NB4 (cell line): Measurements from ENCODE around the gene PIP5K1C.

Source experiments
- DNase-seq: peaks from one replicate; pipeline ENCODE4 v3.0.0; 2010; ENCODE audit warnings: low read depth
- H3K4me3 ChIP-seq: one replicate; pipeline ENCODE4 v1.5.1; 2011; ENCODE audit warnings: mild to moderate bottlenecking, low read depth, low read length, moderate library complexity
- MYC ChIP-seq: IDR thresholded peaks from 2 replicates; pipeline ENCODE4 v1.6.1; 2011; ENCODE audit warnings: low read depth, low read length
- POLR2A ChIP-seq: IDR thresholded peaks from 2 replicates; pipeline ENCODE4 v1.6.1; 2011; ENCODE audit warnings: mild to moderate bottlenecking; ENCODE audit not compliant: insufficient read length; ENCODE audit errors: extremely low read depth
- TF ChIP-seq, protein P1 (sequence below): IDR thresholded peaks from one replicate; pipeline ENCODE4 v1.5.1; 2012; ENCODE audit warnings: low read depth, low read length
- TF ChIP-seq, protein P2 (sequence below): IDR thresholded peaks from 2 replicates; pipeline ENCODE4 v1.6.1; 2011; ENCODE audit warnings: low read depth, low read length

Gene PIP5K1C

DNA sequence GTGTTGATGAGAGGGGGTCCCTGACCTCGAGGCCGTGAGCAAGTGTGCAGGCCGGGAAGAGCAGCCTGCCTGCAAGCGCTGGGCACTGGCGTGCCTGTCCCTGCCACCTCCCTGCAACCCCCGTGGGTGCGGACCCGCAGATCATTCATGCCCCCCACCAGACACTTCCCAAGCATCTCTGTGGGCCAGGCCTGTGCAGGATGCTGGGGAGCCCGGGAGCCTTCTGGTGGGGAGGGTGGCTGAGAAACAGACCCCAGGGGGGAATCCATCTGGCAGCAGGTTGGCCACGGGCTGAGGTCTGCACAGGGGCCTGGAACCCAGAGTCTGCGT, 55.2 kb downstream of the PIP5K1C start:
- TF ChIP-seq, protein P1, sequence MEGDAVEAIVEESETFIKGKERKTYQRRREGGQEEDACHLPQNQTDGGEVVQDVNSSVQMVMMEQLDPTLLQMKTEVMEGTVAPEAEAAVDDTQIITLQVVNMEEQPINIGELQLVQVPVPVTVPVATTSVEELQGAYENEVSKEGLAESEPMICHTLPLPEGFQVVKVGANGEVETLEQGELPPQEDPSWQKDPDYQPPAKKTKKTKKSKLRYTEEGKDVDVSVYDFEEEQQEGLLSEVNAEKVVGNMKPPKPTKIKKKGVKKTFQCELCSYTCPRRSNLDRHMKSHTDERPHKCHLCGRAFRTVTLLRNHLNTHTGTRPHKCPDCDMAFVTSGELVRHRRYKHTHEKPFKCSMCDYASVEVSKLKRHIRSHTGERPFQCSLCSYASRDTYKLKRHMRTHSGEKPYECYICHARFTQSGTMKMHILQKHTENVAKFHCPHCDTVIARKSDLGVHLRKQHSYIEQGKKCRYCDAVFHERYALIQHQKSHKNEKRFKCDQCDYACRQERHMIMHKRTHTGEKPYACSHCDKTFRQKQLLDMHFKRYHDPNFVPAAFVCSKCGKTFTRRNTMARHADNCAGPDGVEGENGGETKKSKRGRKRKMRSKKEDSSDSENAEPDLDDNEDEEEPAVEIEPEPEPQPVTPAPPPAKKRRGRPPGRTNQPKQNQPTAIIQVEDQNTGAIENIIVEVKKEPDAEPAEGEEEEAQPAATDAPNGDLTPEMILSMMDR = no peak
- no peak for TF ChIP-seq MYC
- TF ChIP-seq, protein P2, sequence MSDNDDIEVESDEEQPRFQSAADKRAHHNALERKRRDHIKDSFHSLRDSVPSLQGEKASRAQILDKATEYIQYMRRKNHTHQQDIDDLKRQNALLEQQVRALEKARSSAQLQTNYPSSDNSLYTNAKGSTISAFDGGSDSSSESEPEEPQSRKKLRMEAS = no peak
- no peak for DNase-seq
- H3K4me3 ChIP-seq = no peak overlapping the region

DNA sequence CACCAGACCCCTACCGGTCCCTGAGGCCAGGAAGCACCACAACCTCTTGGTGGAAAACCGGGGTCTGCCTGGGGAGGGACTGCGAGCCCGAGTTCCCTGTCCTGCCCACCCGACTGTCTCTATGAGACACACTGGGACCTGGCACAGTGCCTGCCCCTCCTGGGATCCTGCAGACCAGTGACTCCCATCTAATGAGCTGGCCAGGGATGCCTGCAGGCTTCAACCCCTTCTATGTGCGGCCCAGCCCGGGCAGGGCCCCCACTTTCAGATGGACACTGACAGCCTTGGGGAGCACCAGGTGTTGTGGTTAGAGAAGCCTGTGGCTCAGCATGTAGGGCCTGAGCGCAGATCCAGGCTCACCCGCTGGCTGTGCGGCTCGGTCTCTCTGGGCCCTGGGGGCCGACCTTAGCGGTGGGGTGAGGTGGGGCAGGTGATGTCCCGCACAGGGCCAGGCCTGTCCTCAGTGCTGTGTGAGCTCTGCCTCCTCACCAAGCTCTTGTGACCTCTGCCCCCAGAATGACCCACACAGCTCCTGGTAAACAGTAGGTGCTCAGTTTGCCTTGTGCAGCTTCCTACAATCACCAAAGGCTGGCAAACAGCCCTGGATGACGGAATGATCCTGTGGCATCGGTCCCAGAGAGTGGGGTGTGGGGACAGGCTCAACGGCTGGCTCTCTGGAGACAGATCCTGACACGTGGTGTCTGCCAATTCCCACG, 55.8 kb downstream of the PIP5K1C start:
- TF ChIP-seq POLR2A = no peak
- H3K4me3 ChIP-seq = no peak overlapping the region
- DNase-seq = no peak

DNA sequence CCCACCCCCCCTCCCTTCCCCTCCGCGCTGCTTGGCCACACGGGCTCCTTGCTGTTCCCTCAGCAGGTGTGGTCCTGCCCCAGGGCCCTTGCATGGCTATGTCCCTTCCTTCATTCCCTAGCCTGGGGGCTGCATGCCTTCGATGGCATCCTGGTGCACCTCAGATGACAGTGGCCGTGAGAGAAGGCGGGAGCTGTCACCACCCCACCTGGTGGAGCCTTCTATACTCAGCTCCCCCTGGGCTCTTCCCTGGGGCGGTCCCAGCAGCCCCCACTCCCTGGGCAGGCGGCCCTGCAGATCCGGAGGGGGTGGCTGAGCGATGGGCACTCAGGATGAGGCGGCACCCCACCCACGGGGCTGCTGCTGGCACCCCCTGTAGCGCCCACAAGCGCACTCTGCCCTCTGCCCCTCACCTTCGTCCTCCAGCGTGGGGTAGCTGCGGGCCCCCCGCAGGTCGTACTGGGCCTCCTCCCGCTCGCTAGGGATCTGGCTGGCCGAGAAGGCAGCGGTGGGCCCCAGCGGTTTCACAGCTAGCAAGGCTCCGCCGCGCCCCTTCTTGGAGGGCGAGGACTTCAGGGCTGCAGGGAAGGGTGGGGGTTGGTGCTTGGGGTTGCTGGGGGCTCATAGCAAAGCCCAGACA, 56.5 kb downstream of the PIP5K1C start:
- no peak for TF ChIP-seq POLR2A
- TF ChIP-seq, protein P1 = no peak
- TF ChIP-seq, protein P2 = no peak
- TF ChIP-seq MYC = no peak
- H3K4me3 ChIP-seq = no peak overlapping the region
- no peak for DNase-seq

DNA sequence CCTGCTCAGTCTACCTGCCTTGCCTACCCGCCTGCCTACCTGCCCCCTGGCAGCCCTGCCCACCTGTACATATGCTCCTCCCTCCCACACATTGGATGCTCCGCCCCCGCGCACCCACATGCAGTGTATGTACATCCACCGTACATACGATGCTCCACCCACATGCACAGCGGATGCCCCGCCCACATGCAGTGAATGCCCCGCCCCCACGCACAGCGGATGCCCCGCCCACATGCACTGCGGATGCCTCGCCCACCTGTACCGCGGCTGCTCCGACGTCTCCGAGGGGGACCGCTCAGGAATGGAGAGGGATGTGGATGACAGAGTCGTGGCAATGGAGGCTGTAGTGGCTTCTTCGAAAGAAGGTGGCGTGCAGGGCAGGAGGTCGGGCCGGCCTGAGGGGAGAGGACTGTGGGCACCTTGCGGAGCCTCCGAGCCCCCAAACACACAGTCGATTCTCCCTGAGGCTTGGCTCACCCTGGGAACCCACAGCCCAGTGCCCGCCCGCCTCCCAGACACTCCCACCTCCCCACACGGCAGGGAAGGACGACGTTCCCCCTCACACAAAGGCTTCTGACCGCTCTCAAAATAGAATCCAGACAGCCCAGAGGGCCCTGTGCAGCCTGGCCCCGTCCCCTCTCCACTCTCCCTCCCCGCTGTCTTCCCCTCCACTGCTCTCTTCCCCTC, 57.1 kb downstream of the PIP5K1C start:
- TF ChIP-seq, protein P2 = no peak
- no peak for TF ChIP-seq POLR2A
- no peak for DNase-seq
- no peak overlapping the region for H3K4me3 ChIP-seq

DNA sequence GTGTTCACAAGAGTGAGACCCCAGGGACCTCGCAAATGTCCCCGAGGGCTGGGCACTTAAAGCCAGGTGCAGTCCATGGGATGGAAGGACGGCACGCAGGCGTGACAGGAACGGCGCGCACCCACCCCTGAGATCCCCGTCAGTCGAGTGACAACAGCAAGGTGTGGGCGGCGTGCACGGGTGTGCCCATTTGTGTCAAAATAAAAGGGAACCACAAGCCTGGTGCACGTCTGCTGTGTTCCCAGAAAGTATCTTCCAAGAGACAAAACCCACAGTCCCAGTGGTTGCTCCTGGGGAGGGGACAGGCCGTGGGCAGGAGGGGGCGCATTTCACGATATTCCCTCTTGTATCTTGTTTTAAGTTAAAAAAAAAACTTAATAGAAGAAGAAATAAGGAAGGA, 58.0 kb downstream of the PIP5K1C start:
- TF ChIP-seq, protein P2 = no peak
- TF ChIP-seq, protein P1 = no peak
- no peak for TF ChIP-seq POLR2A
- no peak for TF ChIP-seq MYC
- DNase-seq = no peak
- no peak overlapping the region for H3K4me3 ChIP-seq

DNA sequence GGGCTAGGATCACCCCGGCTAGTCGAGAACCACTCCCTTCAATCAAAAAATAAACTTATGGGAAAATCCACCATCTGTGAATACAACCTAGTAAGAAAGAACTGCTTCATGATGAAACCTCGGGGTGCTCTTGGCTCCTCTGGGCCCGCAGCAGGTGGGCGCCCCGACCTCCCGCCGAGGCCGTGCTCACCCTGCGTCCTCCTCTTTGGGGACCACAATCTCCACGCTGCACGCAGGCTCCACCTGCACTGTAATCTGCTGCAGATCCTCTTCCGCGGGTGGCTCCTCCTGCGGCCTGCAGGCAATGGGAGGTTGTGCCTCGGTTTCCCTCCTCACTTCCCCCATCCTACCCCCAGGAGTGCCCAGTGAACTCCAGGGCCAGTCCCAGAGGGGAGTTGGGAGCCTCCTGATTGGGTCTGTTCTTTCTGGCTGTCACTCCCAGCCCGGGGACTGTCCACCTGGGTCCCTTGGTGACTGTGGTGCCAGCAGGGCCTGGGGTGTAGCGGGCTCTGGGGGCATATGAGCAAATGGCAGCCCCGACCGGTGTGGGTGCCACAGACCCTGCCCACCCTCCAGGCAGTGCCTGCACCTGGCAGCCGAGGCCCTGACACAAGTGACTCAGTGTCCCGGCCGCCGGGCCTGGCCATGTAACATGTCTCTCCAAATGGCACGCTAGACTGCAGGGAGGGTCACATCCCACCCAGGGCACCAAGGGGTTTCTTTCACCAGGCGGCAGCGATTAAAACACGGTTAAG, 58.6 kb downstream of the PIP5K1C start:
- no peak overlapping the region for H3K4me3 ChIP-seq
- TF ChIP-seq, protein P2 = no peak
- no peak for TF ChIP-seq MYC
- no peak for TF ChIP-seq POLR2A
- TF ChIP-seq, protein P1 = no peak
- no peak for DNase-seq
